ENCODE data around the gene MPV17L. TPM values are rescaled to one million over a fixed set of nuclear protein-coding genes. Genes with fewer than 3 reads are reported as not detected.

Gene MPV17L
- total and polyA plus RNA-seq, 2 donors (not counting 3 experiments of a cell fraction or from before 2014, with no cell fraction given): 0.06 to 0.22 TPM

DNA sequence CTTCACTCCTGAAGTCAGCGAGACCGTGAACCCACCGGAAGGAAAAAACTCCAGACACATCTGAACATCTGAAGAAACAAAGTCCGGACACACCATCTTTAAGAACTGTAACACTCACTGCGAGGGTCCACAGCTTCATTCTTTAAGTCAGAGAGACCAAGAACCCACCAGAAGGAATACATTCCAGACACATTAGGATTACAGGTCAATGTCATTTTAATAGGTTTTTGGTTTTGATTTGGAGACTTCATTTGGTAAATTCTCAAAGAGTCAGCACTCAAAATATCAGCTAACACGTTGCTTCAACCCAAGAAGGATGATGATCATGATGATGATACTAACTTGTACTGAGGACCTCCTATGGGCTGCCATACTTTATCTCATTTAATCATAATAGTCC is 31.2 kb downstream of the MPV17L start:
- CTCF ChIA-PET: interaction anchor here (1.3 to 9.0 kb wide), 3 partner anchors 124 to 183 kb away, joined by 4 to 161 read pairs (median 11); no protein-coding TSS in a partner anchor
- no TSS peak for BruUV-seq (replicated peaks)
- Histone ChIP-seq H3K9me3 (replicated peaks; ENCODE audit: control insufficient read depth, insufficient read depth, low read length) (no peaks in the 10 kb centered on the region), H3K4me2 (ENCODE audit: insufficient read depth, low read length) (no peak overlapping the region), H3K9me1 (replicated peaks; ENCODE audit: control insufficient read depth, extremely low read depth, insufficient read depth, low read length) (no peaks in the 10 kb centered on the region), H4K20me1 (replicated peaks; ENCODE audit: control insufficient read depth, extremely low read depth, insufficient read depth, low read length) (no peaks in the 10 kb centered on the region), H3K4me3 (replicated peaks in 1 of 3; ENCODE audit: insufficient read depth in 1 of 3, low read depth in 1 of 3, low read length in 3 of 3) (no peak overlapping the region), H3K36me3 (ENCODE audit: control insufficient read depth in 2 of 2, extremely low read depth in 1 of 2, insufficient read depth in 2 of 2, low read length in 2 of 2) (no peaks in the 10 kb centered on the region), H3K27ac (ENCODE audit: insufficient read depth, low read depth, low read length) (no peak overlapping the region), H3K4me1 (ENCODE audit: control insufficient read depth, extremely low read depth, insufficient read depth, low read length) (no peaks in the 10 kb centered on the region), H2AFZ (ENCODE audit: low read depth, low read length) (no peak overlapping the region), H3K9ac (replicated peaks; ENCODE audit: extremely low read depth, insufficient read depth, low read length) (no peak overlapping the region), H3K79me2 (ENCODE audit: control insufficient read depth, insufficient read depth, low read length) (no peaks in the 10 kb centered on the region), H3K27me3 (ENCODE audit: control insufficient read depth in 2 of 2, insufficient read depth in 2 of 2, low read length in 2 of 2) (peaks cover 0 to 4% of the 10 kb centered on the region in 2 experiments)
- TF ChIP-seq GATA2 (IDR thresholded peaks at IDR 0.05; ENCODE audit: insufficient read depth, insufficient read length, low read depth, low read length): no peak
- TF ChIP-seq JUN (IDR thresholded peaks at IDR 0.05; ENCODE audit: borderline replicate concordance, insufficient read depth, insufficient read length, low read depth): no peak
- TF ChIP-seq EZH2 (IDR thresholded peaks at IDR 0.05; ENCODE audit: borderline replicate concordance, low read depth, low read length, severe bottlenecking): no peak
- TF ChIP-seq FOS (IDR thresholded peaks at IDR 0.05; ENCODE audit: borderline replicate concordance, insufficient read depth, low read length): no peak
- no peak for TF ChIP-seq POLR2A (IDR thresholded peaks at IDR 0.05; ENCODE audit: low read depth, low read length)
- TF ChIP-seq POLR2AphosphoS5 (IDR thresholded peaks at IDR 0.05; ENCODE audit: insufficient read depth, low read depth, low read length): no peak
- TF ChIP-seq, protein P1, sequence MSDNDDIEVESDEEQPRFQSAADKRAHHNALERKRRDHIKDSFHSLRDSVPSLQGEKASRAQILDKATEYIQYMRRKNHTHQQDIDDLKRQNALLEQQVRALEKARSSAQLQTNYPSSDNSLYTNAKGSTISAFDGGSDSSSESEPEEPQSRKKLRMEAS (IDR thresholded peaks at IDR 0.05; ENCODE audit: insufficient read depth, insufficient read length): no peak
- TF ChIP-seq MYC (IDR thresholded peaks at IDR 0.05; ENCODE audit: low read depth, low read length): no peak
- TF ChIP-seq, protein P2, sequence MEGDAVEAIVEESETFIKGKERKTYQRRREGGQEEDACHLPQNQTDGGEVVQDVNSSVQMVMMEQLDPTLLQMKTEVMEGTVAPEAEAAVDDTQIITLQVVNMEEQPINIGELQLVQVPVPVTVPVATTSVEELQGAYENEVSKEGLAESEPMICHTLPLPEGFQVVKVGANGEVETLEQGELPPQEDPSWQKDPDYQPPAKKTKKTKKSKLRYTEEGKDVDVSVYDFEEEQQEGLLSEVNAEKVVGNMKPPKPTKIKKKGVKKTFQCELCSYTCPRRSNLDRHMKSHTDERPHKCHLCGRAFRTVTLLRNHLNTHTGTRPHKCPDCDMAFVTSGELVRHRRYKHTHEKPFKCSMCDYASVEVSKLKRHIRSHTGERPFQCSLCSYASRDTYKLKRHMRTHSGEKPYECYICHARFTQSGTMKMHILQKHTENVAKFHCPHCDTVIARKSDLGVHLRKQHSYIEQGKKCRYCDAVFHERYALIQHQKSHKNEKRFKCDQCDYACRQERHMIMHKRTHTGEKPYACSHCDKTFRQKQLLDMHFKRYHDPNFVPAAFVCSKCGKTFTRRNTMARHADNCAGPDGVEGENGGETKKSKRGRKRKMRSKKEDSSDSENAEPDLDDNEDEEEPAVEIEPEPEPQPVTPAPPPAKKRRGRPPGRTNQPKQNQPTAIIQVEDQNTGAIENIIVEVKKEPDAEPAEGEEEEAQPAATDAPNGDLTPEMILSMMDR (IDR thresholded peaks at IDR 0.05; ENCODE audit: extremely low read depth in 1 of 2, insufficient read depth in 1 of 2, low read depth in 1 of 2, low read length in 2 of 2): no peak
- intact Hi-C loops (cut with micrococcal nuclease) (loop anchor here (1.0 to 2.0 kb wide), 6 partner anchors 41 to 768 kb away; partner anchors contain the start of gene MARF1), dilution Hi-C loops (cut with MboI; ENCODE audit: extremely low pct_ligation_motif_present, low sequenced_read_pairs) (no loop called here)
- FAIRE-seq: no peak
- POLR2A ChIA-PET: no interaction called here
- no peak for DNase-seq (ENCODE audit: low read depth, low spot score)
